ENCODE measurements around the gene GPR153. TPM values are rescaled to one million over a fixed set of nuclear protein-coding genes. Genes with fewer than 3 reads are reported as not detected.

GPR153 gene
- polyA plus RNA-seq, 1 donor from 2014 or later, result 26.9 TPM

DNA sequence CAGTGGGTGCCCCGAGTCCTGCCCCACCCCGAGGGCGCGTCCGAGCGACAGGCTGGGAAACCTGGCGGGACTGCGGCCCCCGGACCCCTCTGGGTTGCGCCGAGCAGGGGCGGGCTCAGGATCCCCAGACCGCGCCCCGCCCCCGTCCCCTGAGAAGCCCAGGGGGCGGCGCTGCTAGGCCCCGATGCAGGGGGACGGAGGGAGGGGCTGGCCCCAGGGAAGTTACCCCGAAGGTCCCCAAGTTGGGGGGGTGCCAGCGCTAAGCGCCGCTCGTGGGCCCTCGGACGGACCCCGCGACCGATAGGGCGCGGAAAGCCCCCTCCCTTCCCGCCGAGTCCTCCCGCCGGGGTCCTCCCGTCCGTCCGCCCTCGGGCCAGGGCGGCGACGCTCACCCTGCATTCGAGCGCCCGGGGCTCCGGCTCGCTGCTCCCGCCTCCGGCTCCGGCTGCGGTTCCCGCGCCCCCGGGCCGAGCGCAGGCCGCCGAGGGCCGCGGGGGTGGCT, 414 bp downstream of the GPR153 start:
- Histone ChIP-seq H3K9ac (ENCODE audit: low read length) (peak overlapping the region; percentile 83), H3F3A (ENCODE audit: insufficient read depth, low read length, poor library complexity, severe bottlenecking) (no peaks in the 10 kb centered on the region), H2AFZ (ENCODE audit: low read depth, low read length) (no peak overlapping the region), H3K9me2 (ENCODE audit: insufficient read depth, low read length) (no peaks in the 10 kb centered on the region), H3K79me2 (replicated peaks; ENCODE audit: insufficient read depth, low read length) (peaks cover 6% of the 10 kb centered on the region), H3K27me3 (ENCODE audit: insufficient read depth, low read depth, low read length) (no peaks in the 10 kb centered on the region), H3K27ac (ENCODE audit: low read length) (peak overlapping the region; percentile 58), H3K36me3 (ENCODE audit: insufficient read depth, low read length) (no peaks in the 10 kb centered on the region), H3K9me3 (ENCODE audit: low read length) (no peaks in the 10 kb centered on the region), H3K4me2 (ENCODE audit: low read length) (no peak overlapping the region), H4K20me1 (ENCODE audit: insufficient read depth) (no peaks in the 10 kb centered on the region), H3K4me3 (ENCODE audit: low read length) (peak overlapping the region; percentile 92)
- TF ChIP-seq TAF1 (IDR thresholded peaks at IDR 0.05; ENCODE audit: low read depth) (no peak), POLR2AphosphoS5 (IDR thresholded peaks at IDR 0.05) (no peak), MXI1 (conservative IDR thresholded peaks at IDR 0.05; ENCODE audit: poor library complexity, severe bottlenecking) (no peak), EZH2 (IDR thresholded peaks at IDR 0.05; ENCODE audit: borderline replicate concordance, insufficient read depth, low read length, poor library complexity, severe bottlenecking) (no peak)
- TF ChIP-seq, protein P1, sequence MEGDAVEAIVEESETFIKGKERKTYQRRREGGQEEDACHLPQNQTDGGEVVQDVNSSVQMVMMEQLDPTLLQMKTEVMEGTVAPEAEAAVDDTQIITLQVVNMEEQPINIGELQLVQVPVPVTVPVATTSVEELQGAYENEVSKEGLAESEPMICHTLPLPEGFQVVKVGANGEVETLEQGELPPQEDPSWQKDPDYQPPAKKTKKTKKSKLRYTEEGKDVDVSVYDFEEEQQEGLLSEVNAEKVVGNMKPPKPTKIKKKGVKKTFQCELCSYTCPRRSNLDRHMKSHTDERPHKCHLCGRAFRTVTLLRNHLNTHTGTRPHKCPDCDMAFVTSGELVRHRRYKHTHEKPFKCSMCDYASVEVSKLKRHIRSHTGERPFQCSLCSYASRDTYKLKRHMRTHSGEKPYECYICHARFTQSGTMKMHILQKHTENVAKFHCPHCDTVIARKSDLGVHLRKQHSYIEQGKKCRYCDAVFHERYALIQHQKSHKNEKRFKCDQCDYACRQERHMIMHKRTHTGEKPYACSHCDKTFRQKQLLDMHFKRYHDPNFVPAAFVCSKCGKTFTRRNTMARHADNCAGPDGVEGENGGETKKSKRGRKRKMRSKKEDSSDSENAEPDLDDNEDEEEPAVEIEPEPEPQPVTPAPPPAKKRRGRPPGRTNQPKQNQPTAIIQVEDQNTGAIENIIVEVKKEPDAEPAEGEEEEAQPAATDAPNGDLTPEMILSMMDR (IDR thresholded peaks at IDR 0.05; ENCODE audit: poor library complexity, severe bottlenecking), result no peak
- TF ChIP-seq, protein P2, sequence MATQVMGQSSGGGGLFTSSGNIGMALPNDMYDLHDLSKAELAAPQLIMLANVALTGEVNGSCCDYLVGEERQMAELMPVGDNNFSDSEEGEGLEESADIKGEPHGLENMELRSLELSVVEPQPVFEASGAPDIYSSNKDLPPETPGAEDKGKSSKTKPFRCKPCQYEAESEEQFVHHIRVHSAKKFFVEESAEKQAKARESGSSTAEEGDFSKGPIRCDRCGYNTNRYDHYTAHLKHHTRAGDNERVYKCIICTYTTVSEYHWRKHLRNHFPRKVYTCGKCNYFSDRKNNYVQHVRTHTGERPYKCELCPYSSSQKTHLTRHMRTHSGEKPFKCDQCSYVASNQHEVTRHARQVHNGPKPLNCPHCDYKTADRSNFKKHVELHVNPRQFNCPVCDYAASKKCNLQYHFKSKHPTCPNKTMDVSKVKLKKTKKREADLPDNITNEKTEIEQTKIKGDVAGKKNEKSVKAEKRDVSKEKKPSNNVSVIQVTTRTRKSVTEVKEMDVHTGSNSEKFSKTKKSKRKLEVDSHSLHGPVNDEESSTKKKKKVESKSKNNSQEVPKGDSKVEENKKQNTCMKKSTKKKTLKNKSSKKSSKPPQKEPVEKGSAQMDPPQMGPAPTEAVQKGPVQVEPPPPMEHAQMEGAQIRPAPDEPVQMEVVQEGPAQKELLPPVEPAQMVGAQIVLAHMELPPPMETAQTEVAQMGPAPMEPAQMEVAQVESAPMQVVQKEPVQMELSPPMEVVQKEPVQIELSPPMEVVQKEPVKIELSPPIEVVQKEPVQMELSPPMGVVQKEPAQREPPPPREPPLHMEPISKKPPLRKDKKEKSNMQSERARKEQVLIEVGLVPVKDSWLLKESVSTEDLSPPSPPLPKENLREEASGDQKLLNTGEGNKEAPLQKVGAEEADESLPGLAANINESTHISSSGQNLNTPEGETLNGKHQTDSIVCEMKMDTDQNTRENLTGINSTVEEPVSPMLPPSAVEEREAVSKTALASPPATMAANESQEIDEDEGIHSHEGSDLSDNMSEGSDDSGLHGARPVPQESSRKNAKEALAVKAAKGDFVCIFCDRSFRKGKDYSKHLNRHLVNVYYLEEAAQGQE (IDR thresholded peaks at IDR 0.05; ENCODE audit: borderline replicate concordance), result no peak

DNA sequence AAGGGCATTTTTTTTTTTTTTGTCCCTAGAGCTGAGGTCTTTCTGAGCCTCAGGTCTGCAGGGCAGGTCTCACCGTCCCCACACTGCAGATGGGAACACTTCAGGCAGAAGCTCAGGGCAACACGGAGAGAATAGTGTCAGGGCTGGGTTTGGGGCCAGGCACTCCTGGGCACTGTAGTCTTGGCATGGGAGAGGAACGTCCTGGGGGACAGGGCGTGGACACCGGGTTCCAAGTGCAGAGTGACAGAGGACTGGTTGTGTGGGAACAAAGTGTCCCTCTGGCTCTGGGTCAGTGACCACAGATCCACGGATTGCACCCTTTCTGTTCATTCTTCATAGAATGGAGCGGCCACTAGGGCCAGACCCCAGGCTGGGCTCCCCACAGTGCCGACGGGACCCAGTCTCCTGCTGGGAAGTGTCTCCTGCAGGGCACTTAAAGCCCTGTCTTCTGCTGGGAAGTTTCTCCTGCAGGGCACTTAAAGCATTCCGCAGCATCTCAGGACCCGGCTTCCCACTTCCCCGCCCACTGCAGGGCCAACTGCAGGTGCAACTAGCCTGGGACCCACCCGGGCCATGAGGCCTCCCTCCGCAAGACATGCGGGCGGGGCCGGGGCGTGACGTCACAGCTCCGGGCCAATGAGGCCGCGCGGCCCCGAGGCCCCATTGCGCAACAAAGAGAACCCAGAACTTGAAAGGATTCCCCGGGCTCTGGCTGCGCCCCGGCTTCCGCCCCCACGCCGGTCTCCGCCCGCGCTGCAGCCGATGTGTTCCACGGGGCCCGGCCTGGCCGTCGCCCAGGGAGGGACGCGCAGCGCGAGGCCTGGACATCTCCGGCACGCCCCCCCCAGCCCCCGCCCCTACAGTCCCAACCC, 1.2 kb downstream of the GPR153 start:
- H3K36me3 ChIP-seq (ENCODE audit: insufficient read depth, low read length), result no peaks in the 10 kb centered on the region
- H3F3A ChIP-seq (ENCODE audit: insufficient read depth, low read length, poor library complexity, severe bottlenecking), result no peaks in the 10 kb centered on the region
- peaks cover 6% of the 10 kb centered on the region for H3K79me2 ChIP-seq (replicated peaks; ENCODE audit: insufficient read depth, low read length)
- H3K27ac ChIP-seq (ENCODE audit: low read length), result peak overlapping the region; percentile 58
- no peaks in the 10 kb centered on the region for H3K9me3 ChIP-seq (ENCODE audit: low read length)
- H3K4me2 ChIP-seq (ENCODE audit: low read length), result peak overlapping the region; percentile 1
- TF ChIP-seq SMC3 (conservative IDR thresholded peaks at IDR 0.05; ENCODE audit: poor library complexity) (peak; percentile 36), POLR2AphosphoS5 (IDR thresholded peaks at IDR 0.05) (peak; percentile 65), RAD21 (conservative IDR thresholded peaks at IDR 0.05) (peak; percentile 22), EZH2 (IDR thresholded peaks at IDR 0.05; ENCODE audit: borderline replicate concordance, insufficient read depth, low read length, poor library complexity, severe bottlenecking) (no peak), EP300 (conservative IDR thresholded peaks at IDR 0.05; ENCODE audit: poor library complexity, severe bottlenecking) (no peak), TAF1 (IDR thresholded peaks at IDR 0.05; ENCODE audit: low read depth) (peak; percentile 65), MXI1 (conservative IDR thresholded peaks at IDR 0.05; ENCODE audit: poor library complexity, severe bottlenecking) (peak; percentile 67)
- TF ChIP-seq, protein P1 (IDR thresholded peaks at IDR 0.05; ENCODE audit: poor library complexity, severe bottlenecking), result no peak
- TF ChIP-seq, protein P2 (IDR thresholded peaks at IDR 0.05; ENCODE audit: borderline replicate concordance), result no peak
- no peak overlapping the region for H2AFZ ChIP-seq (ENCODE audit: low read depth, low read length)
- no peaks in the 10 kb centered on the region for H3K27me3 ChIP-seq (ENCODE audit: insufficient read depth, low read depth, low read length)
- H3K9me2 ChIP-seq (ENCODE audit: insufficient read depth, low read length), result no peaks in the 10 kb centered on the region
- H3K4me3 ChIP-seq (ENCODE audit: low read length), result peak overlapping the region; percentile 92
- H4K20me1 ChIP-seq (ENCODE audit: insufficient read depth), result no peaks in the 10 kb centered on the region
- H3K9ac ChIP-seq (ENCODE audit: low read length), result peak overlapping the region; percentile 83

Data from neural cell (in vitro differentiated cells).